ENCODE data around the gene THBS3. TPM values are rescaled to one million over a fixed set of nuclear protein-coding genes. Genes with fewer than 3 reads are reported as not detected.

Gene THBS3
- total RNA-seq, 2 experiments from 2014 or later, result 18.5 to 18.8 TPM

Other genes with a start within 250 kb of the THBS3 start
- 10 to 100 TPM; 25.1 to 26.7 TPM for gene PYGO2, start 246.1 kb downstream of the THBS3 start, total RNA-seq
- gene SHC1, start 237.2 kb downstream of the THBS3 start, total RNA-seq, result 10 to 100 TPM; 54.5 to 58.3 TPM
- 1 to 10 TPM; 2.3 to 2.9 TPM for gene CKS1B, start 233.2 kb downstream of the THBS3 start, total RNA-seq
- gene FLAD1, start 224.6 kb downstream of the THBS3 start, total RNA-seq, result 10 to 100 TPM; 17.4 to 19.0 TPM
- gene LENEP, start 214.3 kb downstream of the THBS3 start, total RNA-seq, result not detected
- gene ZBTB7B, start 205.1 kb downstream of the THBS3 start, total RNA-seq, result 1 to 10 TPM; 6.9 to 7.1 TPM
- under 1 TPM; 0.52 to 0.61 TPM for gene DCST2, start 174.1 kb downstream of the THBS3 start, total RNA-seq
- gene DCST1, start 174.1 kb downstream of the THBS3 start, total RNA-seq, result under 1 TPM in 1 of 2 experiments, not detected in 1; 0.30 TPM
- 10 to 100 TPM; 10.8 to 11.8 TPM for gene ADAM15, start 156.6 kb downstream of the THBS3 start, total RNA-seq
- gene EFNA4, start 144.2 kb downstream of the THBS3 start, total RNA-seq, result 1 to 10 TPM; 1.4 to 1.8 TPM
- under 1 TPM; 0.46 to 0.69 TPM for gene EFNA3, start 129.1 kb downstream of the THBS3 start, total RNA-seq
- gene EFNA1, start 80.0 kb downstream of the THBS3 start, total RNA-seq, result 10 to 100 TPM in 1 of 2 experiments, 1 to 10 TPM in 1; 7.3 to 10.4 TPM
- gene SLC50A1, start 72.0 kb downstream of the THBS3 start, total RNA-seq, result 10 to 100 TPM; 12.9 to 14.2 TPM
- 10 to 100 TPM; 15.6 to 16.7 TPM for gene DPM3, start 67.4 kb downstream of the THBS3 start, total RNA-seq
- gene KRTCAP2, start 34.6 kb downstream of the THBS3 start, total RNA-seq, result 10 to 100 TPM; 58.9 to 71.2 TPM
- gene TRIM46, start 34.0 kb downstream of the THBS3 start, total RNA-seq, result 1 to 10 TPM; 1.1 TPM
- 10 to 100 TPM; 24.4 to 25.8 TPM for gene MTX1, start 798 bp upstream of the THBS3 start, total RNA-seq
- 1 to 10 TPM; 8.1 to 8.7 TPM for gene ENTREP3, start 47.6 kb upstream of the THBS3 start, total RNA-seq
- 10 to 100 TPM; 47.5 to 48.5 TPM for gene SCAMP3, start 54.5 kb upstream of the THBS3 start, total RNA-seq
- gene CLK2, start 65.6 kb upstream of the THBS3 start, total RNA-seq, result 10 to 100 TPM; 48.6 to 54.4 TPM
- gene HCN3, start 69.6 kb upstream of the THBS3 start, total RNA-seq, result 1 to 10 TPM; 1.3 TPM
- gene PKLR, start 93.5 kb upstream of the THBS3 start, total RNA-seq, result not detected
- gene FDPS, start 101.0 kb upstream of the THBS3 start, total RNA-seq, result 10 to 100 TPM; 38.2 to 38.7 TPM
- gene RUSC1, start 113.0 kb upstream of the THBS3 start, total RNA-seq, result 1 to 10 TPM; 7.5 to 7.8 TPM

All from CD8-positive, alpha-beta T cell (primary cell).